T-helper 9 cell (primary cell): ENCODE data around the gene FNBP1L.

Experiments used
- DNase-seq: peaks from one replicate; pipeline ENCODE4 v3.0.0-alpha.2; 2020

The FNBP1L gene

DNA sequence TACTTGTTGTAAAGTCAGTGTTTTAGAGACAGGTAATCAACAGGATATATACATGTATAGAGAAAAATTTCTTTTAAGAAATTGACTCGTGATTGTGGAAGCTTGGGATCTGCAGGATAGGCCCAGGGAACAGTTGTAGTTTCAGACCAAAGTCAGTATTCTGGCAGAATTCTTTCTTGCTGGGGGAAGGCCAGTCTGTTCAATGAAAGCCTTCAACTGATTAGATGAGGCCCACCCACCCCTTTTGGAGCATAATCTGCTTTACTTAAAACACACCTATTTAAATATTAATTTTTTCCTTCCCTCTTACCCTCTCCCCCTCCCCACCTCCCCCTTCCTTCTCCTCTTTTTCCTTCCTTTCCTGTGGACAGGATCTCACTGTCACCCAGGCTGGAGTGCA, 48.0 kb downstream of the FNBP1L start:
- DNase-seq, result no peak

DNA sequence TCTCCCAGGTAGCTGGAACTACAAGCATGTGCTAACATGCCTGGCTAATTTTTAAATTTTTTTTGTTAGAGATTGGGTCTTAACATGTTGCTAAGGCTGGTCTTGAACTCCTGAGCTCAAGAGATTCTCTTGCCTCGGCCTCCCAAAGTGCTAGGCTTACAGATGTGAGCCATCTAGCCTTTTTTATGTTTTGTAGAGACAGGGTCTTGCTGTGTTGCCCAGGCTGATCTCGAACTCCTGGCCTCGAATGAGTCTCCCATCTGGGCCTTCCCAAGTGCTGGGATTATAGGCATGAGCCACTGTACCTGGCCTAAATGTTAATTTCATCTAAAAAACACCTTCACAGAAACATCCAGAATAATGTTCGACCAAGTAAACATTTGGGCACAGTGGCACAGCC, 48.6 kb downstream of the FNBP1L start:
- no peak for DNase-seq

DNA sequence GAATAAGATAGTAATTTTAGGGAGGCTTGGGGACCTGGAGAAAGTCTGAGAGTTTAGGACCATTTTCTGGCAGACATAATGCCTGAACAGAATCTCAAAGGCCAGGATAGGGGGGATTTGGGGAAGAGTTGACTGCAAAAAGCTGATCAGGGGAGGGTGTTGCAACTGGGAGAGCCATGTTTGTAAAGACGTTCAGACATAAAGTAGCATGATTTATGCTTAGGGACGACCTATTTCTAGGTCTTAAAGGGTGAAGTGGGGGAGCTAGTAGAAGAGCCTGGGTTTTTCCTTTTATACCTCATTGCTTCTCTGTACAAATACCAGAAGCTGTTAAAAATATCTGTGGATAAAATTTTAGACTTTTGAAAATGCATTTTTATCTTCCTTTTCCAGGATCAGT, 51.2 kb downstream of the FNBP1L start:
- no peak for DNase-seq

DNA sequence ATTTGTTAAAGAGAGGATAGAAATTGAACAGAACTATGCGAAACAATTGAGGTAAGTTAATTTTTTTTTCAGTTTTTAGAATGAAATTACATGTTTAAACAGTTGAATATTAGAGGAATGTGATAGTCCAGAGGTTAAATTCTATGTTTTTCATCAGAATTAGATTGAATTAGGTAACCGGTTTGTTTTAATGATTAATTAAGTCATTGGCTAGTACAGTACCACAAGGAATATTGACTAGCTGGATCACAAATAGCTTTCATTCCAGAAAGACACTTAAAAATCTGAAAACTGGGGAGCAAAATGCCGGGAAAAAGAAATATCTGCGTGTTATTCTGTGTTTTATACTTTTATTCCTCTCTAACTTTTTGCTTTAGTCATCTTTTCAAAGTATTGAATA, 51.6 kb downstream of the FNBP1L start:
- no peak for DNase-seq

DNA sequence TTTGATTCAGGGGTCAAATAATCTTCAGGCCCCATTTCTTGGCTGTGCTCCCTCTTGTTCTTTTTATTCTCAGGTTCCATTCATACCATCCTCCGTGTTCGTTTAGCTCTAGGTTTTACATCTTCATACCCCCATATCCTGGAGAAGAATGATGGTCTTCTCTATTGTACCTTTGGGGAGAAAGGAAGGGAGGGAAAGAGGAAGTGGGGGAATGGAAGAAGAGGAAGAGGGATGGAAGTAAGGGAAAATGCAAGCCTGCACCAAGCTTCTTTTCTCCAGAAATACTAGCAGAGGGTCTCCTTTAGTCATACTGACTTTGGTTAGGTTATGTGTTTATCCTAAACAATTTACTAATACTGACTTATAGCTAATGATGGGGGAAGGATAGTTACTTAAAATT, 52.4 kb downstream of the FNBP1L start:
- no peak for DNase-seq

DNA sequence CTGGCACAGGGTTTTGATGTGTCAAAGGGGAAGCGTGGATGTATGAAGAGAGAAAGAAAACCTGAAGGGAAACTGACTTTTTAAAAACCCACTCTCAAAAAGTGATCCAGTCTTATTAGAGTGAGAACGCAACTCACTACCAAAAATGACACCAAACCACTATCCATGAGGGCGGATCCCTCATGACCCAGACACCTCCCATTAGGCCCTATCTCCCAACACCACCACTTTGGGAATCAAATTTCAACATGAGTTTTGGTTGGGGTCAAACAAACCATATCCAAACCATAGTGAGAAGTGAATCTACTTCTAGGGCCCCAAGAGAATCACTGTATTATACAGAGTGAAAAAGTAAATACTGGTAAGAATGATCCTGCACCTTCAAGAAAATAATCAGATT, 53.5 kb downstream of the FNBP1L start:
- no peak for DNase-seq

DNA sequence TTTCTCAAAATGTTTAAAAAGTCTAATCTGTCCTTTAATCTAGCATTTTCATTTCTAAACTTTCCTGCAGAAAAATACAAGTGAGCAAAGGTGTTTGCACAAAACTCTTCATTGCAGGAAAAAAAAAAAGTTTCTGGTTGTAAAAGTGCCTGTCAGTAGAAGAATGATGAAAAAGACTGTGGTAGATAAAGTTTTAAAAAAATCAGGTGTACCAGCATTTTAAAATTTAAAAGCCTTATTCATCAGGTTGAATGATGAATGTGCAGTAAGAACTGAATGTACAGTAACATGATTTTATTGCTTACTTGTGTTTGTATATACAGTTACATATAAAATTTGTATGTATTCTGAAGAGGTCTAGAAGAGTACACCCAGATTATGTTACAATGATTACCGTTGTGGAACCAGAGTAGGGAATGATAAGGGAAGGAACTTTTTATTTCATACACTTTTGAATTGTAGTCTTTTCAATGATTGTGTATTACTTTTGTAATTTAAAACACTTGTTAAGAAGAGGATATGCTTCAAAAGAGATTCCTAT, 54.0 kb downstream of the FNBP1L start:
- DNase-seq, result no peak

DNA sequence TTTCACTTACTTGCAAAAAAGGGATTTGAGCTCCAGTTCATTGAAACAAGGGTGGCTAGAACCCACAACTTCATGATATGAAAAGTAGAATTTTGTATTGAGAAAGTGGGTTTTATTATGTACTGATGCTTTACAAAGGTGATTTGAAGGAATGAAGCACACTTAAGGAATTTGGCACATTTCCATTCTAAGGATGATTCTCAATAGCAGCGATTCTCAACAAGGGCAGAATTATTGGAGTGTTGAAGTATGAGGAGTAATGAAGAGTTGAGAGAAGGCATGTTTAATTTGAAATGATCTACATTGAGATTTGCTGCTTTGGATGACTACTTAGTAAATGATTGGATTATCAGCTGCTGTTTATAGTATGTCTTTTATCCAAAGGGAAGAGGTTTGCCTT, 54.7 kb downstream of the FNBP1L start:
- DNase-seq, result no peak

DNA sequence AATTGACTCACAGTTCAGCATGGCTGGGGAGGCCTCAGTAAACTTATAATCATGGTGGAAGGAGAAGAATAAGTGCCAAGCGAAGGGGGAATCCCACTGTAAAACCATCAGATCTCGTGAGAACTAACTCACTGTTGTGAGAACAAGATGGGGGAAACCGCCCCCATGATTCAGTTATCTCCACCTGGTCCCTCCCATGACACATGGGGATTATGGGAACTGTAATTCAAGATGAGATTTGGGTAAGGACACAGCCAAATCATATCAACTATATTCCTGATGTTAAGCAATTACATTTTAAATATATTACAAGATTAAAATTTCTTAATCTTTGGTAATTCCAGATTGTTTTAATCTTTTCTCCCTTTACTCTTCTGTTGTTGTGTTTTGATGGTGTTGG, 55.2 kb downstream of the FNBP1L start:
- no peak for DNase-seq

DNA sequence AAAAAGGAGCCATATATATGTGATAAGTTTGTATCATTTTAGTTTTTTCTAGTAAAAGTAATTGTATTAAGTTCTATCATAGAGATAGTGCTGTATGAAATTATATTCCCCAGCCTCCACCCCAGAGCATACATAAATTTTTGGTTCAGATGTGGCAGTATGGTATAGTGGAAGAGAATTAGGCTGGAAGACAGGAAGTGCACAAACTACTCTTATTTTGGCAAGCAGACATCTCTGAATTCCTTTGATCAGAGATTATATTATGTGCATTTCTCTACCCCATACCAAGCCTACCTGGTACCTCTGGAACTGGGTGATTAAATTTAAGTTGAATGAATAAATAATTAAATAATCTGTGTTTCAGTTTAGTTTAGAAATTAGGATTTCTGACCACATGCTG, 55.9 kb downstream of the FNBP1L start:
- no peak for DNase-seq

DNA sequence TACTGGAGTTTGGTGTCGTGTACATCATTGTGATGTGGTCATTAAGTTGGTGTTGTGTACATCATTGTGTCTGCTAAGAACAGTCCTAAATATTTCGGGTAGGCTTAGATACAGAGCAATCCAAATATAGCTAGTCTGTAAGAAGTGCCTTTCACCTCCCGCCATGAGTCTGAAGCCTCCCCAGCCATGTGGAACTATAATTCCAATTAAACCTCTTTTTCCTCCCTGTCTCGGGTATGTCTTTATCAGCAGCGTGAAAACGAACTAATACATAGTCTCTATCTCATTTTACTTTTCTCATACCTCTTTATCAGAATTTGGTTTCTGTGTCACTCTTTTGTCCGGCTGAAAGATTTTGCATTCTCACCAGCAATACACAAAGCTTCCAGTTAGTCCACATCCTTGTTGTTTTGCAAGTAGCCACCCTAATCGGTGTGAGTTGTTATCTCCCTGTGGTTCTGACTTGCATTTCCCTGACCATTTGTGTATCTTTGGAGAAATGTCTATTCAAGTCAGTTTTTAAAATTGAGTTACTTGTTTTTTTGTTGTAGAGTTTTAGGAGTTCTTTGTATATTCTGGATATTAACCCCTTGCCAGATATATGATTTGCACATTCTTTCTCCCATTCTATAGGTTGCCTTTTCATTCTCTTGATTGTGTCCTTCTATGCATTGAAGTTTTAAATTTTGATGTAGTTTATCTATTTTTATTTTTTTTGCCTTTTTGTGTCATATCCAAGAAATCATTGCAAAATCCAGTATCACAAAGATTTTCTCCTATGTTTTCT, 56.5 kb downstream of the FNBP1L start:
- no peak for DNase-seq

DNA sequence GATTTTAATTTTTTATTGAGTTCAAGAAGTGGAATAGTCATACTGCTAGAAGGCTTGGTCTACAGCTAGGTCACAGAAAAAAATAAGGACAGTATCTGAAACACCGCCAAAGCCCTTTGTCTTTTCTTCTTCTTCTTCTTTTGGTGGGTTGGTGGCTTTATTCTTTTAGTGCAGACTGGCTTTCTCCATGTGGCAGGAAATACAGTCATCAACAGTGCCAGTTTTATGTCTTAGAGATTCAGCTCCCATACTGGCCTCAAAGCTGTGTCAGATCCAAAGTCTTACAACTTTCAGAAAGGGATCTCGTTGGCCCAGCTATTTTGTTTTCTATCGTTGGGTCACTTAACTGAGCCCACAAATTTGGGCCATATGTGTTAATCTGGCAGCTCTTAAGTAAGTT, 58.2 kb downstream of the FNBP1L start:
- DNase-seq, result no peak

DNA sequence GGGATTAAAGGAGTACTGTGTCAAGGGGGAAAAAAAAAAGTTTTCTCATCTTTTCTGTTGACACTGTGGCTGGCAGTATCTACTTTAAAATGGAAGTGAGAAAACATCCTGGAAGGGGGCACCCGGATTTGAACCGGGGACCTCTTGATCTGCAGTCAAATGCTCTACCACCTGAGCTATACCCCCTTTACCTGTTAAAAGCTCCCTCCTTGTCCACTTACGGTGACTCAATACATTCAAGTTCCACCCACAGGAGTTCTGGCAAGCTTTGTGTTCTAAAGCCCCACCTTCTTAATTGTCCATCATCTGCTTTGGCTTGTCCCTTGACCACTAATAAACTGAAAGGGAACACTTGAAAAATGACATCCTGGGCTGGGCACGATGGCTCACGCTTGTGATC, 68.2 kb downstream of the FNBP1L start:
- no peak for DNase-seq

DNA sequence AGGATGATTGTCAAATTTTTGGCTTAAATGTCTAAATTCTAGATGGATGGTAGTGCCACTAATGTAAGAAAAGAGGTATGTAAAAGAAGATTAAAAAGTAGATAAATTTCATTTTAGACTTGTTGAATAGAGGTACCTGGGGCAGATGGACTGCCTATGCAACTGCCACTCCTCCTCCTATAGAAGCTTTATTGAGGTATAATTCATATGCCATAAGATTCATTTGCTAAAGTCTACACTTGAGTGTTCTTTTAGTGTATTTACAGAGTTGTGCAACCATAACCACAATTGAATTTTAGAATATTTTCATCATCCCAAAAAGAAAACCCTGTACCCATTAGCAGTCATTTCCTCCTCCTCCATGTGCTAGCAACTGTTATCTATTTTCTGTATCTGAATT, 70.6 kb downstream of the FNBP1L start:
- no peak for DNase-seq

DNA sequence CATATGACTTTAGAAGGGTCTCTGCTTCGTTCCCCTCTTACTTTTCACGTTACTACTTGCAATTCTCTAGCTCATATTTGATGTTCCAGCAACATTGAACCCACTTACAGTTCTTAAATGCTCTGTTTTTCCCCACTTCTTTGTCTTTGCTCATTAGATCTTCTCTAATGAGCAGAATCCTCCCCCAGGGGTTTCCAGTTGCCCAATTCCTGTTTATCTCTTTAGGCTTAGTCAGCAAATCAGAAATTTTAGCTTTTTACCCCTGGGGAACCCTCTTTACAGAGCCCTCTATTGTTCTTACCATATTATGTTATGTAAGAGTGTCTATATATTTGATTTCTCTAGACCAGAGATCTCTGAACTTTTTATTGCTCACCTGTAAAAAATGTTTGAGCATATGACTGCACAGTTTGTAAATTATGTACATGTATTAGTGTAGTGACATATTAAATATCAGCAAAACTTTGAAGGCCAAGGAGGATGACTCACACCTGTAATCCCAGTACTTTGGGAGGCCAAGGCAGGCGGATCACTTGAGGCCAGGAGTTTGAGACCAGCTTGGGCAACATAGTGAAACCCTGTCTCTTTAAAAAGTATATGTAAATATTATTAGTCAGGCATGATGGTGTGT, 71.4 kb downstream of the FNBP1L start:
- DNase-seq, result no peak

DNA sequence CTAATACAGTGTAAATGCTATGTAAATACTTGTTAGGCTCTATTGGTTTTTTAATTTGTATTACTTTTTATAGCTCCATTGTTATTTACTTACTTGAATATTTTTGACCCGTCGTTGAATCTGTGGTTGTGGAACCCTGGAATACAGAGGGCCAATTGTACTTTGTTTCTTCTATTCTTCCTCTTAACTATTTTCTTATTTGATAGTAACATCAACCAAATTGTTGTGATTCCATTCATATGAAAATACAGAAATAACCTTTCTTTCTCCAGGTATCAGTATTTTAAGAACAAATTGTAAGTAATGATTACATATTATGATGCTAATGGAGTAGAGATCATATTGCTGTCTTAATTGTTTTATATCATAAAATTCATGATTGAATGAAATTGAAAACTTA, 73.7 kb downstream of the FNBP1L start:
- no peak for DNase-seq

DNA sequence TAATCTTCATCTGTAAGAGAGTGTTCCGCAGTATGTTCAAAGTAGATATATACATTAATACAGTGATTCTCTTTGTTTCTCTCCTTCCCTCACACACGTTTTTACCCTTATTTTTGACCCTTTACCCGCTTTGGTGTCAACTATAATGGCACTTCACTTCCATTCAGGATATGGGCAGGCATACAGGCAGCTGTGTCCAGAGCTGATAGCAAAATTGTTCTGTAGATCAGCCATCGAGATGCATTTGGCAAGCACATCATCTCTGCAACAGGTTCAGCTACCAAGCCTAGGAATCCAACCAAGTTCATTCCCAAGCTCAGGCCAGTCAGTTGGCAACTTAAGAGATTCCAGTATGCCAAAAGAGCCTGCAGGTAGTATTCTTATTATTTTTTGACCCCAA, 74.8 kb downstream of the FNBP1L start:
- DNase-seq, result no peak

DNA sequence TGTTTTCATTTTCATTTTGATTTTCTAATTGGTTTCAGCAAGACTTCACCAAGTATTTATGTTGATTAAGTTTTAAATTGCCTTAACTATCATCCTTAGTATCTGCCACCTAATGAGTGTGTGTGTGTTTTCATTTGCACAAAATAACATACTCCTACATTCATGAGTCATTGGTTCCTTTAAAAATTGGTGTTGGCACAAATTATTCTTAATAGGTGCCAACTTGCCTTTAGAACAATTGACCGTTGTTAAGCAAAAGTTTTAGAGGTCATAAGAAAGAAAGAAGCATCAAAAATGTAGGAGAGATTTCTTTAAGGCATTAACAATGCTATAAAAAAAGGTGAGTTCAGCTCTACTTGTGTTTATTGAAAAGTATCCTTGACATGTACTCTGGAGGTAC, 77.5 kb downstream of the FNBP1L start:
- DNase-seq, result no peak

DNA sequence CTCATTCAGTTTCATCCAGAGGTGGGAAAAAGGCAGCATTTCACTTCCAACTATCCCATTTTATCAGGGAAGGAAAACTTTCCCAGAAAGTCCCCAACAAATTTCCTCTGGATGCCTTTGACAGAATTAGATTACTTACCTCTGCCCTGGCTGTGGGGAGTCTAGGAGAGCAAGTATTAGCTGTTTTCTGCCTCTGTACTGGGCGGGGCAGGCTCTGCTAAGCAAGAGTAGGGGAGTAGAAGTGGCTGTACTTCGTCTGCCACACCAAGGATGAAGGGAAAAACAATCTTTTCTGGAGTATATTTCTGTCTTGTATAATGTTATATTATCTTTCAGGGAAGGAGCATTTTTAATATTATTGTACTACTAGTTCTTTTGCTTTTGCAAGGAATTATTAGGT, 78.5 kb downstream of the FNBP1L start:
- DNase-seq, result no peak

DNA sequence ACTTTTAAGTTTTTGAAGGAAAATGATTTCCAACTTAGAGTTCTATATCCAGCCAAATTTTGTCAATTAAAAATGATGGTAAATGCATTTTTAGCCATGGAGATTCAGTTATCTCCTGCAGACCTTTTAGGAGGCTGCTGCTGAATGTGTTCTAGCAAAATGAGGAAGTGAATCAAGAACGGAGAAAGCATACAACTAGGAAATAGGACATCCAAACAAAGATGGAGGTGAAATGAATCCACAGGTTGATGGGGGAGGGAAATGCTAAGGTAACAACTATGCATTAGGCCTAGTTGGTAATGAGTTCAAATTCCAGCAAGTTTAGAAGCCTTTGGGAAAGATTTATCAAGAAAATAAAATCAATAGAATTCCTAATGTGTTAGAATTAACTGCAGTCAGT, 80.5 kb downstream of the FNBP1L start:
- no peak for DNase-seq

DNA sequence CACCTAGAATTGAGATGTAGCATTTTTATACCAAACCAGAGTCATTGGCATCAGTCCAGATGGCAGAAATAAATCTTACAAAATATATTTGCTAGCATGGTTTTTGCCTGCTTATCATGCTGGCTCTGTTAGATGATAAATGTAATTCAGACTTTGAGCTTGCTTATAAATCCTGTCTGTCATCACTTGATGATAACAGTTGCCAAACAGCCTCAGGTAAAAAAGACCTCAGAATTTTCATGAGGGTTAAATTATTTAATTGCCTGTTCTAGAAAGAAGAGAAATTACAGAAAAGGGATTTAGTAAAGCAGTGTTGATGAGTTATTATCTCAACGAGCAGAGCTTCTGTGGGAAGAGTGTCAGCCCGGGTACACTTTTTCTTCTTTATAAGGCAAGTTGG, 83.3 kb downstream of the FNBP1L start:
- DNase-seq, result no peak

DNA sequence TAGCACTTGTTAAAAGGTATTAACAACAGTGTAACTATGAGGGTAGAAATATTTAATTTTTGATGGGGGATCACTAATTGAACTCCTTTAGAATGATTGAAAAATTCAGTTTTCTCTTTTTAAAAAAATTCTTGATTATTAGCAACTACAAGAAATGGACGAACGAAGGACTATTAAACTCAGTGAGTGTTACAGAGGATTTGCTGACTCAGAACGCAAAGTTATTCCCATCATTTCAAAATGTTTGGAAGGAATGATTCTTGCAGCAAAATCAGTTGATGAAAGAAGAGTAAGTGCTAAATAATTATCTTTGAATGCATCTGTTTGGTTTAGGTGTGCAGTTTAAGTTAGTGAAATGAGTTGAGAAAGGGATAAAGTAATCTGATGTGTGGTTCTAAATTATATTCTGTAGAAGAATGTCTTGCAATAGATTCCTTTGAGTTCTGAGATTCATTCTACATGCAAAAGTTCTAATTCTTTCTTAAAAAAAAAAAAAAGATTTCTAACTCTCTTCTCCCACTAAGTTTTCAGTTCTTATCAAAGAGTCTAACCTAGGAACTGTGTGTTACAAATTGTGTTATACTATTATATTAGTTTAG, 85.0 kb downstream of the FNBP1L start:
- DNase-seq, result no peak

DNA sequence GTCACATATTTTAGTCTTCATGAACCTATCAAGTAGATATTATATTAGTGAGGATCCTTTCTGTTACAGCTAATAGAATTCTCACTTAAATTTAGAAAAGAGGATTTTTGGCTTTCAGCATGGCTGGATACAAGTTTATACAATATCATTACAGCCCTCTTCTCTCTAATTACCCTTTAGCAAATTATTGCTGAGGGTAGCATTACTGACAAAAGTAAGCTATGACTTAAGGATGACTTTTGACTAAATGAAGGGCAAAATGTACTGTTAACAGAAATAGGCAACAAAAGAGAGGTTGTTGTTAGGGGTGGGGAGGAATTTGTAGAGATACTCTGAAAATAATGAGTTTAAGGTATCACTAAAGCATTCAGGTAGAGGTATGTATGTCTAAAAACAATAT, 85.8 kb downstream of the FNBP1L start:
- DNase-seq, result no peak

DNA sequence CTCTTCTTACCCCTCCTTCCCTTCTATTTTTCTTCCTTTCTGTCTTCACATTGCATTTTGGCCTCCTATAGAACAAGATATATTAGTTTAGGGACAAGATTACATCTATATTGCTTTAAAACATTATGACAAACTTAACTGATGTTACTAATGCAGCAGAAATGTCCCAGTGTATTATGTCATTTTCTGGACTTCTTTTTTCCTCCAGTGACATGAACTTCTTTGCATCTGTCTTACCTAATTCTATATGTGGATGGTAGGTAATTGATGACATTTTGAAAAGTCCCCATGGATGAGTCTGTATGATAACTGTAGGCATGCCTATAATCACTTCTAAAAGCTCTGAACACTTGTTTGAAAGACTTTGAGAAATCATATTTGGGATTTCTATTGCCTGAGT, 89.5 kb downstream of the FNBP1L start:
- DNase-seq, result no peak
